ENCODE results near the gene MEX3D. TPM values are rescaled to one million over a fixed set of nuclear protein-coding genes. Genes with fewer than 3 reads are reported as not detected.

The MEX3D gene
- total RNA-seq, 1 experiment from 2014 or later = 55.6 TPM

DNA sequence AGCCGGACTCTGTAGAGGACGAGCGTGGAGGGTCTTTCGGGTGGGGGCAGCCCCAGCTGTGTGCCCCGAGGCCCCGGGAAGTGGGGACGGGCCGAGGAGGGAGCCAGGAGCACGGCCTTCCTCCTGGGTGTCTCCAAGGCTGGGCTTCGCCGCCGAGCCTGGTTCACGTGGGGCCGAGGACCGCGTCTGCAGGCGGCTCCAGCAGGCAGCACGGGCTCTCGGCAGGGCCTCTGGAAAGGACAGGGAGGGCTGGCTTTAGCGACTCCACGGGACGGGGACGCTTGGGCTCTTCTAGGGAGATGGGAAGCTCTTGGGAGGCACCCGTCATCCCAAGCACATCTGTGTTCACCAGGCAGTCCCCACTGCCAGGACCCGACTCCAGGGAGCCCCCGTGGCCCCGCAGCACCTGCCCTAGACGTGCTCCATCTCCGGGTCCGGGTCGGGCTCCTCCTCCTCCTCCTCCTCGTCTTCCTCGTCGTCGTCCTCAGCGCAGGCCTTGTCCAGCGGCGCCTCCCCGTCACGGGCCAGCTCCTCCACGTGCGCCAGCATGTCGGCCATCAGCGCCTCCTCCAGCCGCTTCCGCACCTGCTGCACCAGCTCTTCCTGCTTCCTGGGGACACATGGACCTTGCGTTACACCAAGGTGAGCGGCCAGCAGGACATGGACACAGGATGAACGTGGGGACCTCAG is 9.9 kb upstream of the MEX3D start:
- CTCF ChIA-PET = no interaction called here
- H3K9me2 ChIP-seq (ENCODE audit: insufficient read depth) = no peaks in the 10 kb centered on the region
- TF ChIP-seq EZH2 (IDR thresholded peaks at IDR 0.05; ENCODE audit: low read depth) = no peak
- TF ChIP-seq, protein P1, sequence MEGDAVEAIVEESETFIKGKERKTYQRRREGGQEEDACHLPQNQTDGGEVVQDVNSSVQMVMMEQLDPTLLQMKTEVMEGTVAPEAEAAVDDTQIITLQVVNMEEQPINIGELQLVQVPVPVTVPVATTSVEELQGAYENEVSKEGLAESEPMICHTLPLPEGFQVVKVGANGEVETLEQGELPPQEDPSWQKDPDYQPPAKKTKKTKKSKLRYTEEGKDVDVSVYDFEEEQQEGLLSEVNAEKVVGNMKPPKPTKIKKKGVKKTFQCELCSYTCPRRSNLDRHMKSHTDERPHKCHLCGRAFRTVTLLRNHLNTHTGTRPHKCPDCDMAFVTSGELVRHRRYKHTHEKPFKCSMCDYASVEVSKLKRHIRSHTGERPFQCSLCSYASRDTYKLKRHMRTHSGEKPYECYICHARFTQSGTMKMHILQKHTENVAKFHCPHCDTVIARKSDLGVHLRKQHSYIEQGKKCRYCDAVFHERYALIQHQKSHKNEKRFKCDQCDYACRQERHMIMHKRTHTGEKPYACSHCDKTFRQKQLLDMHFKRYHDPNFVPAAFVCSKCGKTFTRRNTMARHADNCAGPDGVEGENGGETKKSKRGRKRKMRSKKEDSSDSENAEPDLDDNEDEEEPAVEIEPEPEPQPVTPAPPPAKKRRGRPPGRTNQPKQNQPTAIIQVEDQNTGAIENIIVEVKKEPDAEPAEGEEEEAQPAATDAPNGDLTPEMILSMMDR (conservative IDR thresholded peaks at IDR 0.05) = no peak
- no peak overlapping the region for H3K4me2 ChIP-seq
- no peak overlapping the region for H3K27ac ChIP-seq
- POLR2A ChIA-PET (ENCODE audit: unreplicated experiment) = no interaction called here
- H3K4me3 ChIP-seq = no peak overlapping the region
- no peaks in the 10 kb centered on the region for H4K20me1 ChIP-seq (ENCODE audit: insufficient read depth)
- no peaks in the 10 kb centered on the region for H3K36me3 ChIP-seq (ENCODE audit: low read depth)
- no peaks in the 10 kb centered on the region for H3K9me3 ChIP-seq (ENCODE audit: insufficient read depth, low read depth)
- DNase-seq = no peak
- no TSS peak for BruUV-seq (replicated peaks)
- H3K4me1 ChIP-seq (replicated peaks; ENCODE audit: insufficient read depth) = peaks cover 12% of the 10 kb centered on the region
- no peaks in the 10 kb centered on the region for H3K27me3 ChIP-seq (ENCODE audit: insufficient read depth, low read depth)
- H3F3A ChIP-seq (ENCODE audit: insufficient read depth, low read depth) = no peaks in the 10 kb centered on the region
- intact Hi-C loops (cut with micrococcal nuclease; ENCODE audit: unreplicated experiment) = no loop called here
- H3K79me2 ChIP-seq (ENCODE audit: low read depth) = no peaks in the 10 kb centered on the region
- H2AFZ ChIP-seq = no peak overlapping the region

DNA sequence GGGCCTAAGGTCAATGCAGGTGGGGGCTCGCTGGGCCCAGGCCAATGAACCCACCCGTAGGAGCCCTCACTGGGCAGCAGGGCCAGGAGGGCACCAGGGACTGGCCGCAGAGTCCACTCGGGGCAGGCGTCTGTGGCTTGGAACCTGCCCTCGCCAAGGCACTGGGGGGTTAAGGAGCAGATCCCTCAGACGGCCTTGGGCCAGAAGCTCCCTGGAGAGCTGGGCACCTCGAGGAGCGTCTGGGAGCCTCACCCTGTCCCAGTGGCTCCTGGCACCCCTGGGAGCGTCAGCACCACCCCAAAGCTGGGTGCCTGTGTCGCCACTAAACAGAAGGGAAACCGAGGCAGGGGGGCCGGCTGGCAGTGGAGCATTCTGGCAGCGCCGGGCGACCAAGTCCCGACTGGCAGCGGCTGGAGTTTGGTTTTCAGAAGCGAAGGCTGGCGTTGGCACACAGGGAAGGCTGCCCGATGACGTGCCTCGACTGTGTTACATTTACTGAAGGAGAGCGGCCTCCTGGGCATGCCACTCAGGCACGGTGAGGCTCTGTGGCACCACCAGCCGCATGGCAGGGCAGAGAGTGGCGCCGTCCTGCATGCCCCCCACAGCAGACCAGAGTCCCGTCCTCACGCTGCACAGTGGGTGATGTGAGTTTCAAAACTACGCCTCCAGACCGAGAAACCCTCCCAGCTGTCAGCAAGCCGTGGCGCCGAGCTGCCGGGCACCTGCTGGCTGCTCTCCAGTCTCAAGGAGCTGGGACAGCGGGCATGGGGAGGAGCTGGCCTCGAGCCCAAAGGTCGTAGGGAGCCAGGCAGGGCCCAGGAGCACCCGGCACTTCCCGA is 9.2 kb upstream of the MEX3D start:
- no TSS peak for BruUV-seq (replicated peaks)

More for the DNA sequence above, 9.2 kb upstream of the MEX3D start:
- ChIA-PET POLR2A (ENCODE audit: unreplicated experiment) (no interaction called here), CTCF (no interaction called here)
- Histone ChIP-seq H3K4me1 (replicated peaks; ENCODE audit: insufficient read depth) (peaks cover 6% of the 10 kb centered on the region; the same call in 1 of the 2 replicates), H2AFZ (no peak overlapping the region), H3K4me2 (no peak overlapping the region), H3K9me3 (ENCODE audit: insufficient read depth, low read depth) (no peaks in the 10 kb centered on the region), H3K4me3 (no peak overlapping the region), H3K27me3 (ENCODE audit: insufficient read depth, low read depth) (no peaks in the 10 kb centered on the region), H3F3A (ENCODE audit: insufficient read depth, low read depth) (no peaks in the 10 kb centered on the region), H3K36me3 (ENCODE audit: low read depth) (no peaks in the 10 kb centered on the region), H3K27ac (no peak overlapping the region), H3K79me2 (ENCODE audit: low read depth) (no peaks in the 10 kb centered on the region), H4K20me1 (ENCODE audit: insufficient read depth) (no peaks in the 10 kb centered on the region), H3K9me2 (ENCODE audit: insufficient read depth) (no peaks in the 10 kb centered on the region)
- TF ChIP-seq, protein P1 (conservative IDR thresholded peaks at IDR 0.05) = no peak
- no peak for TF ChIP-seq EZH2 (IDR thresholded peaks at IDR 0.05; ENCODE audit: low read depth)
- DNase-seq = no peak
- intact Hi-C loops (cut with micrococcal nuclease; ENCODE audit: unreplicated experiment) = no loop called here

All from PC-9 (cell line).